GM23248 (cell line): ENCODE results near the gene ACTRT3. TPM values are rescaled to one million over a fixed set of nuclear protein-coding genes. Genes with fewer than 3 reads are reported as not detected.

Source experiments
- DNase-seq: peaks from one replicate; pipeline ENCODE4 v3.0.0-alpha.2; 2015
- H2AFZ ChIP-seq: fragments of 200-600 bp; sonication (generic); 2 replicates; pipeline ENCODE4 v1.6.1; 2016; ENCODE audit warnings: antibody characterized with exemption
- H3F3A ChIP-seq: fragments of 200-600 bp; sonication (generic); 2 replicates; pipeline ENCODE4 v1.6.1; 2016; ENCODE audit warnings: mild to moderate bottlenecking, antibody characterized with exemption, mixed run types; ENCODE audit not compliant: insufficient read depth
- H3K27ac ChIP-seq: fragments of 200-600 bp; sonication (generic); 2 replicates; pipeline ENCODE4 v1.5.1; 2016; ENCODE audit warnings: mild to moderate bottlenecking
- H3K27me3 ChIP-seq: fragments of 200-600 bp; sonication (generic); replicated peaks from 2 replicates; pipeline ENCODE4 v1.6.1; 2016; ENCODE audit warnings: mild to moderate bottlenecking; ENCODE audit not compliant: insufficient read depth
- H3K36me3 ChIP-seq: fragments of 200-600 bp; sonication (generic); 2 replicates; pipeline ENCODE4 v1.6.1; 2016; ENCODE audit warnings: low read depth, mild to moderate bottlenecking
- H3K4me1 ChIP-seq: fragments of 200-600 bp; sonication (generic); 2 replicates; pipeline ENCODE4 v1.6.1; 2016; ENCODE audit warnings: mild to moderate bottlenecking; ENCODE audit not compliant: insufficient read depth
- H3K4me2 ChIP-seq: fragments of 200-600 bp; sonication (generic); one replicate; pipeline ENCODE4 v1.6.1; 2016; ENCODE audit warnings: mild to moderate bottlenecking; ENCODE audit not compliant: unreplicated experiment
- H3K4me3 ChIP-seq: fragments of 200-600 bp; sonication (generic); 2 replicates; pipeline ENCODE4 v1.5.1; 2016; ENCODE audit warnings: mild to moderate bottlenecking
- H3K79me2 ChIP-seq: fragments of 200-600 bp; sonication (generic); 2 replicates; pipeline ENCODE4 v1.6.1; 2016; ENCODE audit warnings: mild to moderate bottlenecking; ENCODE audit not compliant: insufficient read depth
- H3K9ac ChIP-seq: fragments of 200-600 bp; sonication (generic); 2 replicates; pipeline ENCODE4 v1.6.1; 2016; ENCODE audit warnings: mild to moderate bottlenecking
- H3K9me2 ChIP-seq: fragments of 200-600 bp; sonication (generic); 2 replicates; pipeline ENCODE4 v1.6.1; 2016; ENCODE audit warnings: mixed run types, mild to moderate bottlenecking, moderate library complexity; ENCODE audit not compliant: insufficient read depth
- H3K9me3 ChIP-seq: fragments of 200-600 bp; sonication (generic); one replicate; pipeline ENCODE4 v1.6.1; 2017; ENCODE audit warnings: low read depth
- H4K20me1 ChIP-seq: fragments of 200-600 bp; sonication (generic); 2 replicates; pipeline ENCODE4 v1.6.0; 2016; ENCODE audit not compliant: insufficient read depth
- EZH2 ChIP-seq: fragments of 200-600 bp; sonication (generic); IDR thresholded peaks from 2 replicates; pipeline ENCODE4 v1.6.1; 2018; ENCODE audit warnings: antibody characterized with exemption, mild to moderate bottlenecking; ENCODE audit not compliant: insufficient read depth, poor library complexity, severe bottlenecking
- EZH2phosphoT487 ChIP-seq: fragments of 200-600 bp; sonication (generic); IDR thresholded peaks from 2 replicates; pipeline ENCODE4 v1.6.1; 2018; ENCODE audit warnings: antibody characterized with exemption, moderate library complexity, mild to moderate bottlenecking, low read depth; ENCODE audit not compliant: insufficient read depth
- WGBS, 2 experiments: methylation state at CpG; one replicate each; pipeline ENCODE4 v1.1.6; 2015 to 2017; ENCODE audit warnings: low lambda C conversion rate in 2 of 2, low coverage in 1 of 2; ENCODE audit errors: missing lambda C conversion rate in 2 of 2; 5-methylcytosine and 5-hydroxymethylcytosine counted together
- in situ Hi-C: fragments of 300-500 bp; cut with MboI; formaldehyde crosslinking; loops from 2 replicates; pipeline ENCODE4 v1.15.0; 2020
- polyA plus RNA-seq: library from polyadenylated mRNA; unstranded; fragments of >200 nt; fragmentation: Nextera tagmentation; extraction: Ambion mirVana; gene quantifications from 2 replicates; pipeline ENCODE4 v1.2.1, GENCODE V29; 2016
- total RNA-seq: library from RNA; depleted of rRNA; stranded (reverse); fragments of >200 nt; shearing (Covaris generic); gene quantifications from 2 replicates; pipeline ENCODE4 v1.2.3, GENCODE V29; 2014

Gene ACTRT3
- total and polyA plus RNA-seq, 2 experiments from 2014 or later, result 3.3 to 5.2 TPM

DNA sequence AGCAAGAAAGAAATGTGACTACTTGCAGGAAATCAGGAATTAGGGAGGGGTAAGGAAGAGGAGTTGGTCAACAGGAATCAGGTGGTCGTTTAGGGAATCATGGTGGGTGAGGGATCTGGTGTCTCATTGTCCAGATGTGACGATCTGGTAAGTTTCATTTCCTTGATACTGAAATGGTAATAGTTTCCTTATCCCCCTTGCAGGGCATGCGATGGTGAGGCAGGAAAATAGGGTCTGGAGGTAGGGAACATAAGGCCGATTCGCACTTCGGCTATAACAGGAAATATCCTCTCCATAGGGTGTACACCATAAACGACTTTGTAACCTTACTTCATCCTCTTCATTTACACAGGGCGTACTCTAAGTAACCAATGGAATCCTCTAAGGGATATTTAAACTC, 43.9 kb upstream of the ACTRT3 start:
- H3K4me3 ChIP-seq, result peak overlapping the region; percentile 73
- peak overlapping the region; percentile 83 for H3K4me2 ChIP-seq
- H3K9ac ChIP-seq, result peak overlapping the region; percentile 86
- WGBS, 2 experiments, result 32 to 39% methylated on average over 8 of the region's 8 CpGs
- H2AFZ ChIP-seq, result peak overlapping the region; percentile 97
- H3K4me1 ChIP-seq, result peaks cover 9% of the 10 kb centered on the region
- no peaks in the 10 kb centered on the region for H4K20me1 ChIP-seq
- no peaks in the 10 kb centered on the region for H3K9me2 ChIP-seq
- in situ Hi-C loops, result no loop called here
- H3K36me3 ChIP-seq, result no peaks in the 10 kb centered on the region
- no peak for DNase-seq
- no peaks in the 10 kb centered on the region for H3K27me3 ChIP-seq
- 0 out of 2 replicates have a peak, but pooled peaks cover 3% of the 10 kb centered on the region for H3K79me2 ChIP-seq
- TF ChIP-seq EZH2 (no peak), EZH2phosphoT487 (no peak)
- no peaks in the 10 kb centered on the region for H3K9me3 ChIP-seq
- peaks cover 4% of the 10 kb centered on the region for H3F3A ChIP-seq
- H3K27ac ChIP-seq, result peak overlapping the region; percentile 89

DNA sequence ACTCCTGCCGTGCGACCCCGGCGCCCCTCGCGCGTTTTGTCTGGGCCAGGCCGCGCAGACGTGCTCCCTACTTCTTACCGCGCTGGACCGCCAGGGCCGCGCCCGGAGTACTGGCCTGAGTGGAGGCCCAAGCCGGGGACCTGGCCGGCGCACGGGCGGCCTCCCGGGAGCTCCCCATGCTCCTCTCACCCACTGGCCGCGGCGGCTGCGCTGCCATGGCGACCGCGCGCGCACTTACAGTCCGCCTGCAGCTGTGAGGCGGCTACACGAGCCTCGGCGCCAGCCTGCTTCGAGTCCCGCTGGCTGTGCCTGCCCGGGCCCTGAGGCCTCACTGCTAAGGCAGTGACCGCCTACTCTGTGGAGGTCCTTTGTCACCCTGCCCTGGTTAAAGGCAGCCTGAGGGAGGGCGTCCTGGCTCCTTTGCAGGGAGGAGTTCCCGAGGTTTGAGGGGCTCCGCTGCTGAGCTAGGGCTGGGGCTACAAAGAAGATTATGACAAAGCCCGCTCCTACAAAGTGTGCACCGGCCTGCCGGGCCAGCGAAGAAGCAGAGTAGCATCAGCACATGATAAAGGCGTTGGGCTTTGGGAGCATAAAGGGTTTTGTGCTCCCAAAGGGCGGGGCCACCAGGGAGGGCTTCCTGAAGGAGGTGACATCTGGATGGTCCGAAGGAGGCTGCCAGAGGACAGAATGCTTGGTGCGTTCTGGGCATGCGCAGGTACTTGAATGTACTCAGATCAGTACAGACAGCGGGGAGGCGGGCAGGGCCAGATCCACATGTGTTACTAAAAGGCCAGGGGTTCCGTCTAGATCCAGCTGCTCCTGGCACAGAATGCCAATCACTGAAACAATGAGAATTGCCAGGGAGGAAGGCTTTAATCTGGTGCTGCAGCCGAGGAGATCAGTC, 43.2 kb upstream of the ACTRT3 start, which contains the start of the genes LRRC34 and LRRIQ4:
LRRC34 (minus strand) TSS at position 573 of the 904 bp plus-strand sequence; CDS start at position 217, 356 bp downstream.
LRRIQ4 (plus strand) TSS at position 539 of the 904 bp plus-strand sequence. CDS start 9,052 bp downstream, outside the sequence.
- peak; percentile 91 for DNase-seq
- peak within 1 kb of the TSS; percentile 73 for H3K4me3 ChIP-seq
- no peaks in the 10 kb centered on the region for H3K9me3 ChIP-seq
- H3K4me2 ChIP-seq, result peak within 1 kb of the TSS; percentile 83
- H4K20me1 ChIP-seq, result no peaks in the 10 kb centered on the region
- 0 out of 2 replicates have a peak, but pooled peaks cover 3% of the 10 kb centered on the region for H3K79me2 ChIP-seq
- no peaks in the 10 kb centered on the region for H3K9me2 ChIP-seq
- WGBS, 2 experiments, result 1 to 2% methylated on average over 45 to 52 of the region's 56 CpGs
- no peaks in the 10 kb centered on the region; the same call in 1 of the 2 replicates for H3F3A ChIP-seq
- H3K4me1 ChIP-seq, result peaks cover 5% of the 10 kb centered on the region; the same call in 1 of the 2 replicates
- TF ChIP-seq EZH2phosphoT487 (no peak), EZH2 (no peak)
- peak within 1 kb of the TSS; percentile 97 for H2AFZ ChIP-seq
- H3K27ac ChIP-seq, result peak within 1 kb of the TSS; percentile 89
- H3K36me3 ChIP-seq, result no peaks in the 10 kb centered on the region
- no peaks in the 10 kb centered on the region for H3K27me3 ChIP-seq
- peak within 1 kb of the TSS; percentile 86 for H3K9ac ChIP-seq
- in situ Hi-C loops, result no loop called here

DNA sequence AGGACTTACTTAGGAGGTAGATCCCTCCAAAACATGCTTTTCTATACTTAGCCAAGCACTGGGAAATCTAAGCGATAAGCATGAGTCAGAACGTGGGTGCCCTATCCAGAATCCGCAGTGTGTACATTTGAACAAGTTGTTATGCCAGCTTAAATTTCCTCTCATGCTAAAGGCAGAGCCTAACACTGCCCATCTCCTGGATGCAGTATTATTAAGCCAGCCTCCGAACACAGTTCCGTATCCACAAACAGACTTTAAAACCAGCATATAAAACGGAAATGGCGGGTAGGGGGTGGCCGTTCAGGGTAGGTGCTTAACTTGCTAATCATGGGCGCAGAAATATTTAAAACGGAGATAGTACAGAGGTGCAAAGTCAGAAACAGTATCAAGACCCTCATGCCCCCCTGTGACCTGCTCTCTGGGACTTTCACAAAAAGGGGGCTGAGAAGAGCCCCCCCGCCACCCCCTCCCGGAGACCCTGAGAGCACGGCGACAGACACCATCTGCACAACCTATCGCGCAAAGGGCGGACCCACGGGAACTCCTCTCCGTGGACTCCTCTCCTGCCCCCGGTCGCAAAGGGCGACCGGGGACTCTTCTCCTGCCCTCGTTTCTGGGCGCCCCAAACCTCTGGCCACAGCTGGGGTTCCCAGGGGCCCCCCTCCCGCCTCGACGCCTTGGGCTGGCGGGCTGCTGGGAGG, 42.4 kb upstream of the ACTRT3 start:
- WGBS, 2 experiments, result 0 to 1% methylated on average over 19 to 27 of the region's 29 CpGs
- Histone ChIP-seq H3K27ac (peak overlapping the region; percentile 89), H3K4me2 (peak overlapping the region; percentile 83), H3K9ac (peak overlapping the region; percentile 86), H3K9me2 (no peaks in the 10 kb centered on the region), H3K36me3 (no peaks in the 10 kb centered on the region), H3K4me3 (peak overlapping the region; percentile 73), H3K9me3 (no peaks in the 10 kb centered on the region), H3K27me3 (no peaks in the 10 kb centered on the region), H2AFZ (peak overlapping the region; percentile 97), H3K4me1 (peaks cover 5% of the 10 kb centered on the region; the same call in 1 of the 2 replicates), H3F3A (no peaks in the 10 kb centered on the region; the same call in 1 of the 2 replicates), H3K79me2 (0 out of 2 replicates have a peak, but pooled peaks cover 3% of the 10 kb centered on the region), H4K20me1 (no peaks in the 10 kb centered on the region)
- DNase-seq, result peak; percentile 81
- in situ Hi-C loops, result no loop called here
- TF ChIP-seq EZH2phosphoT487, result no peak
- no peak for TF ChIP-seq EZH2

DNA sequence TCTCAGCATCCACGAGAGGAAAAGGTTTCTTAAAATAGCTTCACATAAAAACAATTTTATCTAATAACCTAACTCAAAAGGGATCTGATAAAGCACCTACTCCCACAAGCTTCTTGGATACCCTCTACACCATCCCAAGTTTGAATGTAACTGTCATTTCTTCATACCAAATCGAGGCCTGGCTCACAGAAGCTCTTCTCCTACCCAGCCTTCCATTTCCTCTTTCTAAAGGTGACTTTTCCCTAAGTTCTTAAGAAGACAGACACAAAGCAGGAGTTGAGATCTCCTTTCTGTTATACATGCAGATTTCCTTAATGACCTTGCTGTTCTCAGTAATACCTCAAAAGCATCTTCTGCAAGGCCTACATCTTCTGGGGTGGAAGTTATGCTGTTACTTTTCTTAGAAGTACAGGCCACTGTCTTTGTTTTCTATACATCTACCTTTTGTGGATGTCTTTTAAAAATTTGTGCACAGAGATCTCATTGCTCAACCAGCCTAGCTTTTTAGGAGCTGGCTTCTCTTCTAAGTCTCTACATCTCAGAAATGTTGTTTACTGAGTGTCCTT, 40.0 kb upstream of the ACTRT3 start:
- Histone ChIP-seq H3K4me1 (peaks cover 5% of the 10 kb centered on the region; the same call in 1 of the 2 replicates), H3K27me3 (no peaks in the 10 kb centered on the region), H3K9ac (no peak overlapping the region), H3K4me3 (no peak overlapping the region), H3K9me2 (no peaks in the 10 kb centered on the region), H3F3A (no peaks in the 10 kb centered on the region; the same call in 1 of the 2 replicates), H3K9me3 (no peaks in the 10 kb centered on the region), H4K20me1 (no peaks in the 10 kb centered on the region), H3K79me2 (0 out of 2 replicates have a peak, but pooled peaks cover 3% of the 10 kb centered on the region), H3K4me2 (no peak overlapping the region), H2AFZ (peak overlapping the region; percentile 47), H3K27ac (no peak overlapping the region), H3K36me3 (no peaks in the 10 kb centered on the region)
- in situ Hi-C loops, result no loop called here
- DNase-seq, result no peak
- WGBS, 2 experiments, result 40 to 50% methylated on average over 2 of the region's 2 CpGs
- TF ChIP-seq EZH2phosphoT487, result no peak
